Nephron (organoid): ENCODE results near the gene CACNA2D4.

Experiments used
- H3K27ac Mint-ChIP-seq, 3 experiments: 2 replicates each; pipeline ENCODE4 v1.8.0; 2020; ENCODE audit warnings: mixed read lengths in 3 of 3, mild to moderate bottlenecking in 2 of 3, moderate library complexity in 1 of 3
- H3K27me3 Mint-ChIP-seq: 2 replicates; pipeline ENCODE4 v1.8.0; 2021; ENCODE audit warnings: low read depth, mild to moderate bottlenecking, moderate library complexity, mixed read lengths
- H3K36me3 Mint-ChIP-seq: 2 replicates; pipeline ENCODE4 v1.8.0; 2020; ENCODE audit warnings: low read depth, mixed read lengths
- H3K4me1 Mint-ChIP-seq: 2 replicates; pipeline ENCODE4 v1.8.0; 2020; ENCODE audit warnings: mixed read lengths
- H3K4me3 Mint-ChIP-seq, 3 experiments: 2 replicates each; pipeline ENCODE4 v1.8.0; 2020; ENCODE audit warnings: mild to moderate bottlenecking in 3 of 3, mixed read lengths in 3 of 3, moderate library complexity in 2 of 3
- H3K9me3 Mint-ChIP-seq: 2 replicates; pipeline ENCODE4 v1.8.0; 2020; ENCODE audit warnings: mixed read lengths
- TF ChIP-seq, protein P1 (sequence below), 3 experiments: fragments of 200-600 bp; sonication (generic); IDR thresholded peaks; one replicate each; pipeline ENCODE4 v1.5.0; 2021; ENCODE audit warnings: antibody characterized with exemption in 3 of 3; ENCODE audit not compliant: unreplicated experiment in 3 of 3

Gene CACNA2D4

DNA sequence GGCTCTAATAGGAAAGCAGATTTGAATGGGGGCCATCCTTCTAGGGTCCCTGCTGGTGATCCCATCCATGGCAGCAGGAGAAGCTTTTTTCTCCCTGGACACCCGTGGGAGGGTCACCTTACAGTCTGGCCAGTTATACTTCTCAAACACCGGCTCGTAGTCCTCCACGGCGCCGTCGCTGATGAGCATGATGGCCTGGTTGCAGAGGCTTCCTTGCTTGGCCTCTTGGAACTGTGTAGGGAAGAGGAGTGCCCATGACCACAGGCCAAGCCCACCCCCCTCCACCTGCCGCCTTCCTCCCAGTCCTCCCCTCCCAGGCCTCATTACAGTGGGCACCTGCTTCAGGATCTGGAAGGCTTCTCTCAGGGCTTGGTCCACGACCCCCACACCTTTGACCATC, 33.8 kb downstream of the CACNA2D4 start:
- Mint-ChIP-seq H3K4me1 (no peaks in the 10 kb centered on the region), H3K4me3 (no peak overlapping the region), H3K27ac (no peak overlapping the region), H3K27me3 (peaks cover 13% of the 10 kb centered on the region), H3K36me3 (no peaks in the 10 kb centered on the region), H3K9me3 (peaks cover 19% of the 10 kb centered on the region)
- TF ChIP-seq, protein P1, sequence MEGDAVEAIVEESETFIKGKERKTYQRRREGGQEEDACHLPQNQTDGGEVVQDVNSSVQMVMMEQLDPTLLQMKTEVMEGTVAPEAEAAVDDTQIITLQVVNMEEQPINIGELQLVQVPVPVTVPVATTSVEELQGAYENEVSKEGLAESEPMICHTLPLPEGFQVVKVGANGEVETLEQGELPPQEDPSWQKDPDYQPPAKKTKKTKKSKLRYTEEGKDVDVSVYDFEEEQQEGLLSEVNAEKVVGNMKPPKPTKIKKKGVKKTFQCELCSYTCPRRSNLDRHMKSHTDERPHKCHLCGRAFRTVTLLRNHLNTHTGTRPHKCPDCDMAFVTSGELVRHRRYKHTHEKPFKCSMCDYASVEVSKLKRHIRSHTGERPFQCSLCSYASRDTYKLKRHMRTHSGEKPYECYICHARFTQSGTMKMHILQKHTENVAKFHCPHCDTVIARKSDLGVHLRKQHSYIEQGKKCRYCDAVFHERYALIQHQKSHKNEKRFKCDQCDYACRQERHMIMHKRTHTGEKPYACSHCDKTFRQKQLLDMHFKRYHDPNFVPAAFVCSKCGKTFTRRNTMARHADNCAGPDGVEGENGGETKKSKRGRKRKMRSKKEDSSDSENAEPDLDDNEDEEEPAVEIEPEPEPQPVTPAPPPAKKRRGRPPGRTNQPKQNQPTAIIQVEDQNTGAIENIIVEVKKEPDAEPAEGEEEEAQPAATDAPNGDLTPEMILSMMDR (IDR thresholded peaks at IDR 0.05; ENCODE audit: unreplicated experiment in 3 of 3), result no peak

DNA sequence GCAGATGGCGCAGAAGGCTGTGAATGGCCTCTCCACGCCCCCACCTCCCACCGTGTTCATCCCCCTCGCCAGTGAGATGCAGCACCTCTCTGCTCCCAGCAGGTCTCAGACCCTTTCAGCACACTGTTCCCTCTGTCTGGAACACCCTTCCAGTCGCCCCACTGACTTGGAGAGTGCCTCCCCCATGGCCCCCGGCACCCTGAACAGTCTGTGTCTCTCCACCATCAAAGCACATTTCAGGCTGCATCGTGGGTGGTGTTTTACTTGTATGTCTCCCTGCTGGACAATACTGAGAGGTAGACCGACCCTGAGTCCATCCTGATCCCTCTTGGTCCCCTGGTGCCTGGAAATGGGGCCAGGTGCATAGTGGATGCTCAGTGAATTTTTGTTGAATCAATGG, 34.9 kb downstream of the CACNA2D4 start:
- no peak overlapping the region for H3K27ac Mint-ChIP-seq
- no peaks in the 10 kb centered on the region for H3K4me1 Mint-ChIP-seq
- peaks cover 11% of the 10 kb centered on the region for H3K9me3 Mint-ChIP-seq
- no peaks in the 10 kb centered on the region for H3K36me3 Mint-ChIP-seq
- peaks cover 13% of the 10 kb centered on the region for H3K27me3 Mint-ChIP-seq
- no peak overlapping the region for H3K4me3 Mint-ChIP-seq
- TF ChIP-seq, protein P1 (IDR thresholded peaks at IDR 0.05; ENCODE audit: unreplicated experiment in 3 of 3), result no peak

DNA sequence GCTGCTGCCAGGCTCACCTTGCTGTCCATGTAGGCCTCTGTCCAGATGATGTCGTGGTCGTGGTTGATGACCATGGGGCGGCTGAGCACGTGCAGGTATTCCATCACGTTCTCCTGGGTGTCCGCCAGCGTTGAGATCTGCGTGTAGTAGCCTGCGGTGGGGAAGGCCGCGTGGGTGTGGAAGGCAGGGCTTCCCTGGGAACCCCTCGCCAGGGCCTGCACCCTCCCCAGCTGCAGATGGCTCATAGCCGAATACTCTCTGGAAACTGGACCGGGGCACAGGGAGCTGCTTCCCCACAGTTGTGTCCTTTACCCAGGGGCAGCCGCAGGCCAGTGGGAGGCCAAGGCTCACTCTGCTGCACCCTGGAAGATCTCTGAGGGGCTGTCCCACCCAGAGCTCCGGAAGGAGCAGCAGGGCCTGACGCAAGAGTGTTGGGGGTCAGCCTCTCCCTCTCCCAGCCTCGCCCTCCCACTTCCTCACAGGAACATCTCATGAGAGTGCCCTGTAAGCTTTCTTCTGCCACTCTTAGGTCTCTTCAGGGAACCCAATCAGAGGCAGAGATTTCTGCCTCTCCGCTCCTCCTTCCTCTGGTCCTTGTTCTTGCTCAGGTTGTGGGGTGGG, 35.5 kb downstream of the CACNA2D4 start:
- peaks cover 6% of the 10 kb centered on the region for H3K9me3 Mint-ChIP-seq
- H3K4me3 Mint-ChIP-seq, result no peak overlapping the region
- peaks cover 13% of the 10 kb centered on the region for H3K27me3 Mint-ChIP-seq
- H3K4me1 Mint-ChIP-seq, result no peaks in the 10 kb centered on the region
- TF ChIP-seq, protein P1 (IDR thresholded peaks at IDR 0.05; ENCODE audit: unreplicated experiment in 3 of 3), result no peak
- H3K36me3 Mint-ChIP-seq, result no peaks in the 10 kb centered on the region
- H3K27ac Mint-ChIP-seq, result no peak overlapping the region

DNA sequence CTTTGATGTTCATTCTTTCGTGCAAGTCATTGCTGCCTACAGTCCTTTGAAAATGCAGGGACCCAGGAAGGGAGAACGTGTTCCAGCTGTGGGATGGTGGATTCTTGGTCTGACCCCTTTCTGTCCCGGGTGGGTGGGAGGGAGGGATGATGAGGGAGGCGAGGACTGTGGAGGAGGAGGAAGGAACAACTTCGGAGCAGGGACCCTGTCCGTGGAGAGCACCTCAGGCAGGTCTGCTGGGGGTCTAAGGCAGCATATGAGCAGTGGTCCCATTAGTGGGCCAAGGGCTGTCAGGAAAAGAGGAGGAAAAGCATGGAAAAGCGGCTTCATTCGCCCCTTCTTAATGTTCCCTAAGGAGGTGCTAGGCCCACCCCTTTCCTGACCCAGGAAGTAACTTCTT, 36.0 kb downstream of the CACNA2D4 start:
- TF ChIP-seq, protein P1 (IDR thresholded peaks at IDR 0.05; ENCODE audit: unreplicated experiment in 3 of 3), result no peak

DNA sequence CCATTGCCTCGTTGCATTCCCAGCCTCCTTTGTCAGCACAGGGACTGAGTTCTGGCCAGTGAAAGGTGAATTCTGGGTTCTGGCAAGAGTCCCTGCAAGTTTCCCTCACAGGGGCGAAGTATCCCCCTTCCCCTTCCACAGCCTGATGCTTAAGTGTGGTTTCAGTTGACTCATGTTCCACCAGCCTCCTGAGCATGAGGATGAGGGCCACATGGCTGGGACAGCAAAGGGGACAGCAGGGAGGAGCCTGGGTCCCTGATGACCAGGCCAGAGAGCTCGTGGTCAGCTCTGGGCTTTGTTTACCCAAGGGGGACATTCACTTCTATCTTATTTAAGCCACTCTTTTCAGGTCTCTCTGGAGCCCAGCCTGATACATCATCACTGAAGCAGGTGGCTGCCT, 36.5 kb downstream of the CACNA2D4 start:
- Mint-ChIP-seq H3K27ac (no peak overlapping the region), H3K4me3 (no peak overlapping the region), H3K9me3 (no peaks in the 10 kb centered on the region), H3K4me1 (no peaks in the 10 kb centered on the region), H3K27me3 (peaks cover 5% of the 10 kb centered on the region), H3K36me3 (no peaks in the 10 kb centered on the region)
- TF ChIP-seq, protein P1 (IDR thresholded peaks at IDR 0.05; ENCODE audit: unreplicated experiment in 3 of 3), result no peak

More for the DNA sequence above, 36.0 kb downstream of the CACNA2D4 start:
- H3K27ac Mint-ChIP-seq, result no peak overlapping the region
- H3K36me3 Mint-ChIP-seq, result no peaks in the 10 kb centered on the region
- peaks cover under 1% of the 10 kb centered on the region for H3K9me3 Mint-ChIP-seq
- no peak overlapping the region for H3K4me3 Mint-ChIP-seq
- no peaks in the 10 kb centered on the region for H3K4me1 Mint-ChIP-seq
- H3K27me3 Mint-ChIP-seq, result peaks cover 8% of the 10 kb centered on the region

DNA sequence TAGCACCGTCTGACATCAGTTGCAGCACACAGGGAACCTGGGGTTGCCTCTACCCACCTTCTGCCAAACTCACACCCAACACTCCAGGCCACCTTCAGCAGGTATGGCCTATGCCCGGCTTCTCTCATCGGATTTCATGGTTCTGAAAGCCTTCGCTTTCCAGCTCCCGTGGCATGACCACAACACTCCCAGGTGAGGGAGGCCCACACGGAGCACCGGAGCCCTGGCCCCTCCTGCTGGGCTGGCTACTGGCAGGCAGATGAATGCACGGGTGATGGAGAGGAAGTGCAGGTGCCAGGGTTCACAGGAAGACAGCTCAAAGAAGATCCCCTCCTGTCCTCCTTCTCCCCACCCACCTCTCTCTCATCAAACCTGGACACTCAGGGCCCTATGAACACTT, 37.2 kb downstream of the CACNA2D4 start:
- H3K36me3 Mint-ChIP-seq, result no peaks in the 10 kb centered on the region
- TF ChIP-seq, protein P1 (IDR thresholded peaks at IDR 0.05; ENCODE audit: unreplicated experiment in 3 of 3), result no peak
- H3K9me3 Mint-ChIP-seq, result no peaks in the 10 kb centered on the region
- no peak overlapping the region for H3K27ac Mint-ChIP-seq
- H3K4me3 Mint-ChIP-seq, result no peak overlapping the region
- H3K27me3 Mint-ChIP-seq, result peaks cover under 1% of the 10 kb centered on the region
- H3K4me1 Mint-ChIP-seq, result no peaks in the 10 kb centered on the region
